Endometrial microvascular endothelial cells (primary cell): Measurements from ENCODE around the gene TSC1. TPM values are rescaled to one million over a fixed set of nuclear protein-coding genes. Genes with fewer than 3 reads are reported as not detected.

Experiments
- in situ Hi-C: cut with HindIII; loops from 2 replicates; pipeline ENCODE4 v1.10.0; 2017; ENCODE audit warnings: low sequenced_read_pairs, low pct_unique_long_range_greater_than_20kb; ENCODE audit errors: inconsistent ontology term
- total RNA-seq: library from RNA; depleted of rRNA; stranded (reverse); fragments of >200 nt; gene quantifications from one replicate; pipeline ENCODE4 v1.2.3, GENCODE V29; 2015; ENCODE audit errors: inconsistent ontology term

Gene TSC1
- total RNA-seq, 1 donor from 2014 or later: 19.0 TPM

DNA sequence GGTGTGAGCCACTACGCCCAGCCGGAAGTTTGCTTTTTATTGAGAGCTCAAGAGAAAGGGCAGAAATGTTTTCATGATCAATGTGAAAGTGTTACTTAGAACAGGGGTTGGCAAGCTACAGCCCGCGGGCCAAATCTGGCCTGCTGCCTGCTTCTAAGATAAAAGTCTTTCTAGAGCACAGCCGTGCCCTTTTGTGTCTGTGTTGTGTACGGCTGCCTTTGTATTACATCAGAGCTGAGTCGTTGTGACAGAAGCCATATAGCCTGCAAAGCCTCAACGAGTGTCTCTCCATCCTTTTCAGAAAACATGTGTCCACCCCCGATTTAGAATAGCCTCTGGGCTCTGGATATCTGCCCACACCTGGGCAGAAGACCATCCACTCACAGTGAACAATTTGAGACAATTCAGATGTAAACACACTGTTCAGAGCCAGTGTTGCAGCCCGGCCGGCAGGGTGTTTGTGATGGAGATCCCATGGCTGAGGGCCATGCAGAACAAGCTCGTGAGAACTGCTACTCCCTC, 95.2 kb downstream of the TSC1 start:
- in situ Hi-C loops: no loop called here

DNA sequence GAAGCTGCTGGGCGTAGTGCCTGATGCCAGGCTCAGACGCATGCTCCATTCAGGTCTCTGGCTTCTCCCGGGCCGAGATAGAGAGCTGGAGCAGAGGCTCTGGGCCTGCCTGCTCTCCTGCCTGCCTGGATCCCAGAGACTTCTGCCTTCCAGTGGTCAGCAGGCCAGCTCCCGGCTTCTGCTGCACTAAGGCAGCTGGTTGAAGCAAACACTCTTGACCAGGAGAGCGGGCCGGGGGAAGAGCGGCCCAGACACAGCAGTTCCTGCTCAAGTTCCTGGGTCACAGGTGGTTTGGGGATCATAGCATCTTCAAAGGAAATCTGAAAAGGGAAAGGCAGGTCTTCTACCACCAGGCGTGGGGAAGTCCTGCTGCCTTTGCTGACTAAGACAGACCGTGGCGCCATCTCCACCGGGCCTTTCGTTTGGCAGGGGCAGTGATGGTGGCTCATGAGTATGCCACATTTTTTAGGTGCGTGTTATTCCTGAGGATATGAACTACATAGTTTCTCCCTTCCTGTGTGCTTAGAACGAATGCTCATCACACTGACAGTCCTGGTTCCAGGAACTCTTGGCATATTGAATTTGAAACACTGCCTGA, 97.4 kb downstream of the TSC1 start:
- in situ Hi-C loops: no loop called here

DNA sequence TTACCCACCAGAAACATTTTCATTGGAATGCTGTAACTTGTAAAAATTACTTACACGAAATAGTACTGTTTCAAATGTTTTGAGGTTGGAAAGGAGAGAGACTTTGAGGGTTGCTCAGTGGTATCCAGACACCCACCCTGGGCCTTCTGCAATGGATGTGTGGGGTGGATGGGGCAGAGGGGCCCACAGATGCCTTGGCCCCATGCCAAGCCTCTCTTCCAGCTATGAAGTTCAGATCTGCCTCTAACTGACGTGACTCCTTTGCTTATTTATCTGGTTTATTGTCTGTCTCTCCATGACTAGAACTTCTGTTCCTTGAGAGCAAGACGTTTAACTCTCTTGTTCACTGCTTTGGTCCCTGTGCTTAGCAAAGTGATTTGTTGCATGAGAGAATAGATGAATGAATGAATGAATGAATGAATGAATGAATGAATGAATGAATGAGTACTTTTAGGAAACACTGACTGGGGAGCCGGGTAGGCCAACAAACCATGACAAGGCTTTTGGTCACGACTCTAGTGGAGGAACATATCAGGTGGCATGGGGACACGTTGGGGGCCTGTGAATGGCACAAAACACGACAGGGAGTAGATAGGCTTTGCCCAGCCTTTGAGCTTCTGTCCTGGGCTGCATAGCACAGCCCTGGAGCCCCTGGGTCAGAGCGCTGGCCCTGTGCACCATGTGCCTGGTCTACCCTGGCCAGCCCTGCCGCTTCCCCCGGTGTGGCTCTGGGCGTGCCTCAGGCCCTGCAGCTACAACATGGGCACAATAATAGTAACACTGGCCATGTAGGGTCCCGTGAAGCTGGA, 98.1 kb downstream of the TSC1 start:
- in situ Hi-C loops: no loop called here

DNA sequence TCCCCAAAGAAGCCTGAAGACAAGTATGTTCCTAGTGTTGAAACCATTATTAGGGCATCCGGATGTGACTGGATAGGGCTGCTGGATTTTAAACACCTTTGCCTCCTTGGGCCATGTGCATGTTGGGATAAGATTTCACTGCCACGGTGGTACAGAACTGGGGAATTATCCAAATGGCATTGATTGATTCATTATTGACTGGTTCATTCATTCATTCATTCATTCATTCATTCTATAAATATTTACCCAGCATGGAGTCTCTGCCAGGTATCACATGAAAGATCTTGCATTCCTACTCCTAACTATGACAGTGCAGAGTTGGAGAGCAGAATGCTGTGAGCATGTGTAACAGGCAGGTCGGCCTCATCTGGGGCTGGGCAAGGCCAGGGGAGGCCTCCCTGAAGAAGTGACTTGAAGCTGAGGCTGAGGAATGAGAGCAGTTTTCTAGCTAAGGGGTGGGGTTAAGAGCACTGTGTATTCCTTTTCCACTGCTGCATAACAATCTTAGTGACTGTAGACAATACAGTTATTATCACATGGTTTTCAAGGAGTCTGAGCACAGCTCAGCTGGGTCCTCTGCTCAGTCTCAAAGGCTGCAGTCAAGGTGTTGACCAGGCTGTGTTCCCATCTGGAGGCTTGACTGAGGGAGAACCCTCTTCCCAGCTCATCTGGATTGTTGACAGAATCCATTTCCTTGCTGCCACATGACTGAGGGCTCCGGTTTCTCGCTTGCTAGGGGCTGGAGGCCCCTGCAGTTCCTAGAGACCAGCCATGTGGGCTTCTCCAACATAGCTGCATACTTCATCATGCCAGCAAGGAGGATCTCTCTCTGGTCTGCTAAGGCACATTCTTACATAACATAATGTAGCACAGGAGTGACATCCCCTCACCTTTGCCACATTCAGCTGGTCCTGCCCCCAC, 102.0 kb downstream of the TSC1 start:
- in situ Hi-C loops: no loop called here

Other genes with a start within 250 kb of the TSC1 start
- gene AK8, start 66.3 kb downstream of the TSC1 start, total RNA-seq: not detected
- 2.9 TPM for gene SPACA9, start 65.7 kb downstream of the TSC1 start, total RNA-seq
- gene GFI1B, start 34.1 kb upstream of the TSC1 start, total RNA-seq: not detected
- 58.4 TPM for gene GTF3C5, start 86.4 kb upstream of the TSC1 start, total RNA-seq
- 0.37 TPM for gene CEL, start 117.4 kb upstream of the TSC1 start, total RNA-seq
- 17.6 TPM for gene RALGDS, start 176.6 kb upstream of the TSC1 start, total RNA-seq
- gene GBGT1, start 219.3 kb upstream of the TSC1 start, total RNA-seq: 0.37 TPM